Measurements from ENCODE around the gene VGF.
A peak's percentile ranks its signal among the peaks of the same experiment; 100 is the strongest.

The VGF gene

GRCh38 chr7:101151908-101152651 is 13.3 kb downstream of the VGF start:
- H3K4me2 ChIP-seq (ENCODE audit: low read length), result no peak overlapping the region
- no peak overlapping the region for H3K27ac ChIP-seq (ENCODE audit: low read length)
- H3K36me3 ChIP-seq (replicated peaks; ENCODE audit: low read depth, low read length), result peaks cover 8% of the 10 kb centered on the region
- H3K4me3 ChIP-seq (ENCODE audit: low read length), result no peak overlapping the region
- H2AFZ ChIP-seq (ENCODE audit: low read depth, low read length), result no peak overlapping the region
- H3K9ac ChIP-seq (ENCODE audit: low read length), result no peak overlapping the region
- H4K20me1 ChIP-seq (ENCODE audit: insufficient read depth, low read length), result no peaks in the 10 kb centered on the region
- no peaks in the 10 kb centered on the region for H3K9me3 ChIP-seq (ENCODE audit: insufficient read depth, low read length)
- peaks cover 21% of the 10 kb centered on the region for H3K4me1 ChIP-seq (ENCODE audit: low read length)
- no peaks in the 10 kb centered on the region; the same call in 1 of the 2 replicates for H3K27me3 ChIP-seq (ENCODE audit: low read depth, low read length)
- no peak for TF ChIP-seq CTCF (IDR thresholded peaks at IDR 0.05; ENCODE audit: low read depth, low read length)
- TF ChIP-seq EZH2phosphoT487 (IDR thresholded peaks at IDR 0.05; ENCODE audit: low read depth), result no peak
- peaks cover 20% of the 10 kb centered on the region for H3K79me2 ChIP-seq (ENCODE audit: low read length)

- Histone ChIP-seq H3K4me1 (ENCODE audit: low read length) (peaks cover 14% of the 10 kb centered on the region), H3K27me3 (ENCODE audit: low read depth, low read length) (peaks cover 8% of the 10 kb centered on the region; the same call in 1 of the 2 replicates), H3K4me2 (ENCODE audit: low read length) (peak overlapping the region; percentile 20; the same call in 1 of the 2 replicates), H2AFZ (ENCODE audit: low read depth, low read length) (peak overlapping the region; percentile 75), H3K27ac (ENCODE audit: low read length) (0 out of 2 replicates have a peak overlapping the region, but pooled peaks have one; percentile 2), H4K20me1 (ENCODE audit: insufficient read depth, low read length) (no peaks in the 10 kb centered on the region), H3K9me3 (ENCODE audit: insufficient read depth, low read length) (no peaks in the 10 kb centered on the region), H3K36me3 (replicated peaks; ENCODE audit: low read depth, low read length) (no peaks in the 10 kb centered on the region), H3K9ac (ENCODE audit: low read length) (no peak overlapping the region), H3K79me2 (ENCODE audit: low read length) (no peaks in the 10 kb centered on the region), H3K4me3 (ENCODE audit: low read length) (no peak overlapping the region)
- no peak for TF ChIP-seq EZH2phosphoT487 (IDR thresholded peaks at IDR 0.05; ENCODE audit: low read depth)
- no peak for TF ChIP-seq CTCF (IDR thresholded peaks at IDR 0.05; ENCODE audit: low read depth, low read length)
Measured at GRCh38 chr7:101140746-101141382, 24.5 kb downstream of the VGF start.

GRCh38 chr7:101140339-101140699 is 25.1 kb downstream of the VGF start:
- no peak overlapping the region for H3K4me3 ChIP-seq (ENCODE audit: low read length)
- H3K27ac ChIP-seq (ENCODE audit: low read length), result no peak overlapping the region
- H4K20me1 ChIP-seq (ENCODE audit: insufficient read depth, low read length), result no peaks in the 10 kb centered on the region
- H3K27me3 ChIP-seq (ENCODE audit: low read depth, low read length), result peaks cover 9% of the 10 kb centered on the region; the same call in 1 of the 2 replicates
- no peaks in the 10 kb centered on the region for H3K36me3 ChIP-seq (replicated peaks; ENCODE audit: low read depth, low read length)
- H3K79me2 ChIP-seq (ENCODE audit: low read length), result no peaks in the 10 kb centered on the region
- no peaks in the 10 kb centered on the region for H3K9me3 ChIP-seq (ENCODE audit: insufficient read depth, low read length)
- TF ChIP-seq EZH2phosphoT487 (IDR thresholded peaks at IDR 0.05; ENCODE audit: low read depth) (no peak), CTCF (IDR thresholded peaks at IDR 0.05; ENCODE audit: low read depth, low read length) (no peak)
- H3K4me1 ChIP-seq (ENCODE audit: low read length), result peaks cover 14% of the 10 kb centered on the region
- peak overlapping the region; percentile 20; the same call in 1 of the 2 replicates for H3K4me2 ChIP-seq (ENCODE audit: low read length)
- no peak overlapping the region for H3K9ac ChIP-seq (ENCODE audit: low read length)
- H2AFZ ChIP-seq (ENCODE audit: low read depth, low read length), result peak overlapping the region; percentile 75

- TF ChIP-seq CTCF (IDR thresholded peaks at IDR 0.05; ENCODE audit: low read depth, low read length) (peak; percentile 95), EZH2phosphoT487 (IDR thresholded peaks at IDR 0.05; ENCODE audit: low read depth) (no peak)
- H2AFZ ChIP-seq (ENCODE audit: low read depth, low read length), result peak overlapping the region; percentile 77
- H3K27ac ChIP-seq (ENCODE audit: low read length), result peak overlapping the region; percentile 62
- peaks cover 25% of the 10 kb centered on the region for H3K4me1 ChIP-seq (ENCODE audit: low read length)
- H3K4me3 ChIP-seq (ENCODE audit: low read length), result peak overlapping the region; percentile 78
- H3K9ac ChIP-seq (ENCODE audit: low read length), result peak overlapping the region; percentile 67
- H3K4me2 ChIP-seq (ENCODE audit: low read length), result peak overlapping the region; percentile 81
- no peaks in the 10 kb centered on the region for H3K36me3 ChIP-seq (replicated peaks; ENCODE audit: low read depth, low read length)
- H3K79me2 ChIP-seq (ENCODE audit: low read length), result no peaks in the 10 kb centered on the region
- H4K20me1 ChIP-seq (ENCODE audit: insufficient read depth, low read length), result no peaks in the 10 kb centered on the region
- H3K27me3 ChIP-seq (ENCODE audit: low read depth, low read length), result peaks cover 9% of the 10 kb centered on the region; the same call in 1 of the 2 replicates
- H3K9me3 ChIP-seq (ENCODE audit: insufficient read depth, low read length), result no peaks in the 10 kb centered on the region
Measured at GRCh38 chr7:101138213-101138870, 27.0 kb downstream of the VGF start.
